ENCODE measurements around the gene ZNF549. TPM values are rescaled to one million over a fixed set of nuclear protein-coding genes. Genes with fewer than 3 reads are reported as not detected.

The ZNF549 gene
- 1.4 to 2.3 TPM (median 1.7 TPM) in 5 replicates for total RNA-seq (2022; extraction: Qiagen RNA extraction; ENCODE audit: low read depth)

DNA sequence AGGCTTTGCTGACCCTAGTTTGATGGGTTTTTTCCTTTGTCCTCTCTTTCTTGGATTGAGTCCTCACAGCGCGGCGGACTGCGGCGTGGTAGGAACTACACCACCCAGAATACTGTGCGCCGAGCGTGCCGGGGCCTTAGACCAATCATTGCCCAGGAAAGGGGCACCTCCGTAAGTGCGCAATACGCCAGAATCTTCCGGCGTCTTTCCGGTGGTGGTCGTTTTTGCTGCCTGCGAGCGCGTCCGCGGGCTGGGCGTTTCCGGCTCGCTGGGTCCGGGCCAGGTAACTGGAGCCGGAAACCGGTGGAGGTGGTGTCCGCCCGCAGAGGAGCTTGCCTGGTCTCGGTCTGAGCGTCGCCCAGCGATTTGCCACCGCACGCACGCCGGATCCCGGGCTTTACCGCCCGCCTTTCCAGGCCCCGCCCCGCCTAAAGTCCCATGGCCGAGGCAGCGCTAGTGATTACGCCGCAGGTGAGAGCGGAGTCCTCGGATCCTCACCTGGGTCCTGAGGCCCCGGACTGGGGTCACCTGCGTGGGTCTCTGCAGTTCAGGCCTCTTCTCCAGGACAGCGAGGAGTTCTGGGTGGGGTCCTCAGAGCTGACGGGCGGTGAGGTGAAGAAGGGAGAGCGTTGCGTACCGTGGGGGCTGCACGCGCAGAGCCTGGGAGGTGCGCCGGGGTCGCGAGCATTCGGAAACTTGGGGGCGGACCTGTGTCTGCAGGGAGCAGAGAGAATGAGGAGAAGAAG is at the start of gene ZNF549:
Gene ZNF549 (plus strand): TSS at position 221 of the 746 bp plus-strand sequence. CDS start 218 bp downstream, at position 439.

DNA sequence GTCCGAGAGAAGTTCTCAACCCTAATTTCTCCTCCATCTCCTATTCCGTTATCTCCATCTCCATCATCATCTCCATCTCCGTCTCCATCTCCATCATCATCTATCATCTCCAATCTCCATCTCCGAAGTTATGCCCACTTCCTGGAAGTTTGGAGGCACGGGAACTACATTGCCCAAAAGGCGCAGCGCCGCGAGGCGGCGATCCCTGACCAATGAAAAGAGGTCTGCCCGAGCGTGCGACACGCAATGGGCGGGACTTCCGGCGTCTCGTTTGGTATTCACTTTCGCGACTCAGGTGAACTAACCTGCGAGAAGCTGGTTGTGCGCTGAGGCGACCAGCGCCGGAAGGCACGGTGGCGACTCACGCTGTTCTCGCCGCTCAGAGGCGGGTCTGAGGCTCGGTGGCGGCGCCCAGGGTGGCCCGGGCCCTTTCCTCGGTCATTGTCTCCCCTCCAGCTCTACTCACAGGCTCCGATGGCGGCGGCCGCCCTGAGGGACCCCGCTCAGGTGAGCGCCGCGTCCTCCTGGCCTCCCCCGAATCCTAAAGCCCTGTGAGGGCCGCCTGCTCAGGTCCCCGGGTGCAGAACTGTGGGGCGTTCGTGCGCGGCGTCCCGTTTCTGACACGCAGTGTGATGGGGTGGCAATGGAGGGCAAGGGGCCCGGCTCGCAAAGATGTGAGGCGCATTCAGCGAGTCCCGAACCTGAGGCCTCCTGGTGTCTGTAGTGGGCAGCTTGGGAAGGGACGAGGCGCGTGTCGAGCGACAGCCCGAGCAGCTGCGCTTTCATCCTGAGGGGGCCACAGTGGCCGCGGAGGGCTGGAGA is 39.5 kb upstream of the ZNF549 start, which contains the start of gene ZNF419:
Gene ZNF419 (plus strand): TSS at position 274 of the 822 bp plus-strand sequence. CDS start 201 bp downstream, at position 475.

GRCh38 chr19:57499680-57500395 is 27.3 kb upstream of the ZNF549 start, which contains the start of gene ZNF773:
TSS of gene ZNF773 (plus strand) at chr19:57499938. CDS start at chr19:57500081, 143 bp downstream.

DNA sequence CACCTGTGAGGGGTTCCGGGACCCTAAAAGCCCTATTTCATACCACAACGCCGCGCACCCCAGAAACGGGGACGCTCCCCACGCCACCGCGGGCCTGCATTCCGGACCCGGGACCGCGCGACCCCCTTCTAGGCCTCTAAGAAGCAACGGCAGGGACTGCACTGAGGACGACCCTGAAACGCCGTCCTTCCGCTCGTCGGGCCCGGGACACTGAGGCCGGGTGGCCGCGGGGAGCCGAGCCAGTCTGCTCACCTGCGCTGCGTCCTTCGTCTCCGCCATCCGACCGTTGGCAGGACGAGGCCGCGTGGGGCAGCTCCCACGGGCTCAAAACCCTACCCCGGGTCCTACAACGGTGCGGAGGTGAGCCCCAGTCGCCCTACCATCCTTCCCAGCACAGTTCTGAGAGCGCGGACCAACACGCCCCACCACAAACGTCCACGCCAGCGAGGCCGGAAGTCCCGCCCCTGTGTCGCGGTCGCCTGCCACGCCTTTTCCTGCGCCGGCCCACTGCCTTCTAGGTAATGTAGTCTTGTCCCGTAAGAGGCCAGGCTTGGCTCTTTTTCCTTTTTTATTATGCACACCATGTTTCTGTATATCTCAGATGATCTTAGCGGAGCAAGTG is 32.4 kb downstream of the ZNF549 start, which contains the start of gene ZNF550:
Gene ZNF550 (minus strand): TSS at position 460 of the 622 bp plus-strand sequence. CDS start 181 bp downstream, at position 279.

GRCh38 chr19:57578487-57579205 is 51.5 kb downstream of the ZNF549 start, which contains the start of gene ZNF416:
TSS of gene ZNF416 (minus strand) at chr19:57578911. CDS start at chr19:57578704, 207 bp downstream.

DNA sequence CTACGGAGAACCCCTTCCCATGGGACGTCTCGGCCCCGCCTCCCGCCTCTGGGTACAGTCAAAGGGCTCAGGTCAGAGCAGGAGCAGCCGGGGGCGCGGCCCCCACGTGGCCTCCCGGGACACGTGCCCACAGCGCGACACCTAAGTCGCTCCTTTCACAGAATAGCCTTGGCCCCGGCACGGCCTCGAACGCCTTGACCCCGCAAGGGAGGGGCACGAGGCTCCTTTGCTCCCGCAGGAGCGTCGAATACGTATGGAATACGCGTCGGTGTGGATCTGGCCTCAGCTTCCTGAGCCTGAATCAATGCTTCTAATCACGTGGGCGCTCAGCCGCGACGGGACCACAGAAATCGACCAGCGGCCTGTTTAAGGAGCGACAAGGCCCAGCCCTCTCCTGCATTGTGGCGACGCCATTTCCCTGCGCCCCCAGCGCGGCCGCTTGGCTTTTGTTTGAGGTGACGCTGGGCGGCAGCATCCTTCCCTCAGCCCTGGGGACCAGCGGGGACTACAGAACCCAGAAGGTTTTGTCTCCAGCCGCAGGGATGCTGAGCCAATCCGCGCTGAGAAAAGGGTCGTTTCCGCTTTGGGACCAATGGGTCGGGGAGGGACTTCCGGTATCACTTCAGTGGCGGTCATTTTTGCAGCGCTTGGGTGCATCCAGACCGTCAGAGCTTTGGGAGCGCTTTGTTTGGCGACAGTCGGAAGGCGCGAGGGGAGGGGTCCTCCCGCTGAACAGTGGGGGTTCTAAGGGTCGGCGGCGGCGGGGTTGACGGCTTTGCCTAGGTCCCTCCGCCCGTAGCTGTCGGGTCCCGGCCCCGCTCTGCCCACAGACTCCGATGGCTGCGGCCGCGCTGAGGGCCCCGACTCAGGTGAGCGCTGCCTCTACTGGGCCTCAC is 56.6 kb downstream of the ZNF549 start, which contains the start of gene ZIK1:
Gene ZIK1 (plus strand): TSS at position 625 of the 896 bp plus-strand sequence. CDS start 212 bp downstream, at position 837.

DNA sequence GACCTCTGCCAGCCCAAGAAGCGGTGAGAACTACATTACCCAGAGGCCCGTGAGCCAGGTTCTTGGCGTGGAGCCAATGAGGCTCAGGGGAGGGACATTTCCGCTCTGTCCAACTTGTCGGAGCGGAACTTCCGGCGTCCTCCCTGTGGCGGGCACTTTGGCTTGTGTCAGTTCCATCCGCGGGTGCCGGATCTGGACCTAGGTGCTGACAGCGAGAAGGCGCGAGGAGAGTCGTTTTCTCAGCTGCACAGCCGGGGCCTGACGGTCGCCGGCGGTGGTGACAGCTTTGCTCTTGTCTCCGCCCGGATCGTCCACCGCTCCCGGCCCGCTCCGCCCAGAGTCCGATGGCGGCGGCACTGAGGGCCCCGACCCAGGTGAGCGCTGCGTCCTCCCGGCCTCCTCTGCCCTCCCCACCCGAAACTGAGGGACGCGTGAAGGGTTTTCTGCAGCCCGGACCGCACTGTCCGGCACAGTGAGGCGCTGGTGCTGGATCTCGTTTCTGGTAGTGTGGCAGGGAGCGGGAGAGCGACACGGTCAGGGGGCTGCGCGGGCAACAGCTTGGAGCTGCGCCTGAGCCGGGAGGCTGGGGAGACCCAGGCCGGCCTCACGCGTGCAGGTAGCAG is 72.7 kb downstream of the ZNF549 start, which contains the start of gene ZNF530:
Gene ZNF530 (plus strand): TSS at position 125 of the 623 bp plus-strand sequence. CDS start 4,461 bp downstream, outside the sequence.

Other genes with a start within 250 kb of the ZNF549 start
- gene ZNF460, start 246.9 kb upstream of the ZNF549 start, total RNA-seq (2022; extraction: Qiagen RNA extraction; ENCODE audit: low read depth) = 0.82 to 1.4 TPM (median 1.1 TPM) in 5 replicates
- gene ZNF543, start 206.9 kb upstream of the ZNF549 start, total RNA-seq (2022; extraction: Qiagen RNA extraction; ENCODE audit: low read depth) = 1.5 to 2.2 TPM (median 1.6 TPM) in 5 replicates
- 1.9 to 2.4 TPM (median 2.1 TPM) in 5 replicates for gene ZNF304, start 176.1 kb upstream of the ZNF549 start, total RNA-seq (2022; extraction: Qiagen RNA extraction; ENCODE audit: low read depth)
- 14.3 to 16.1 TPM (median 15.7 TPM) in 5 replicates for gene TRAPPC2B, start 163.8 kb upstream of the ZNF549 start, total RNA-seq (2022; extraction: Qiagen RNA extraction; ENCODE audit: low read depth)
- 1.1 to 1.9 TPM (median 1.5 TPM) in 5 replicates for gene ZNF547, start 163.8 kb upstream of the ZNF549 start, total RNA-seq (2022; extraction: Qiagen RNA extraction; ENCODE audit: low read depth)
- gene ZNF548, start 137.5 kb upstream of the ZNF549 start, total RNA-seq (2022; extraction: Qiagen RNA extraction; ENCODE audit: low read depth) = 4.0 to 4.7 TPM (median 4.4 TPM) in 5 replicates
- 4.2 to 6.8 TPM (median 4.7 TPM) in 5 replicates for gene ZNF17, start 116.2 kb upstream of the ZNF549 start, total RNA-seq (2022; extraction: Qiagen RNA extraction; ENCODE audit: low read depth)
- 15.2 to 17.6 TPM (median 16.7 TPM) in 5 replicates for gene ZNF749, start 92.0 kb upstream of the ZNF549 start, total RNA-seq (2022; extraction: Qiagen RNA extraction; ENCODE audit: low read depth)
- 0.03 to 0.06 TPM (median 0.05 TPM) in 3 of 5 replicates, not detected in the others for gene VN1R1, start 70.2 kb upstream of the ZNF549 start, total RNA-seq (2022; extraction: Qiagen RNA extraction; ENCODE audit: low read depth)
- gene ZNF772, start 49.8 kb upstream of the ZNF549 start, total RNA-seq (2022; extraction: Qiagen RNA extraction; ENCODE audit: low read depth) = 1.3 to 1.8 TPM (median 1.5 TPM) in 5 replicates
- gene ZNF419, start 39.6 kb upstream of the ZNF549 start, total RNA-seq (2022; extraction: Qiagen RNA extraction; ENCODE audit: low read depth) = 6.3 to 7.1 TPM (median 6.7 TPM) in 5 replicates
- gene ZNF773, start 27.4 kb upstream of the ZNF549 start, total RNA-seq (2022; extraction: Qiagen RNA extraction; ENCODE audit: low read depth) = 4.6 to 6.0 TPM (median 4.9 TPM) in 5 replicates
- 3.0 to 4.3 TPM (median 3.8 TPM) in 5 replicates for gene ZNF550, start 32.5 kb downstream of the ZNF549 start, total RNA-seq (2022; extraction: Qiagen RNA extraction; ENCODE audit: low read depth)
- 4.0 to 4.9 TPM (median 4.6 TPM) in 5 replicates for gene ZNF416, start 51.6 kb downstream of the ZNF549 start, total RNA-seq (2022; extraction: Qiagen RNA extraction; ENCODE audit: low read depth)
- gene ZIK1, start 56.8 kb downstream of the ZNF549 start, total RNA-seq (2022; extraction: Qiagen RNA extraction; ENCODE audit: low read depth) = not detected in 5 replicates
- 4.6 to 5.5 TPM (median 4.9 TPM) in 5 replicates for gene ZNF530, start 72.5 kb downstream of the ZNF549 start, total RNA-seq (2022; extraction: Qiagen RNA extraction; ENCODE audit: low read depth)
- 6.6 to 9.0 TPM (median 8.3 TPM) in 5 replicates for gene ZNF134, start 86.9 kb downstream of the ZNF549 start, total RNA-seq (2022; extraction: Qiagen RNA extraction; ENCODE audit: low read depth)
- gene ZNF211, start 105.8 kb downstream of the ZNF549 start, total RNA-seq (2022; extraction: Qiagen RNA extraction; ENCODE audit: low read depth) = 5.2 to 6.6 TPM (median 6.4 TPM) in 5 replicates
- gene ZSCAN4, start 141.6 kb downstream of the ZNF549 start, total RNA-seq (2022; extraction: Qiagen RNA extraction; ENCODE audit: low read depth) = not detected in 5 replicates
- 4.6 to 6.3 TPM (median 5.4 TPM) in 5 replicates for gene ZNF551, start 154.6 kb downstream of the ZNF549 start, total RNA-seq (2022; extraction: Qiagen RNA extraction; ENCODE audit: low read depth)
- gene ZNF154, start 181.8 kb downstream of the ZNF549 start, total RNA-seq (2022; extraction: Qiagen RNA extraction; ENCODE audit: low read depth) = not detected in 5 replicates
- gene ZNF671, start 200.3 kb downstream of the ZNF549 start, total RNA-seq (2022; extraction: Qiagen RNA extraction; ENCODE audit: low read depth) = 0.78 to 1.0 TPM (median 0.82 TPM) in 5 replicates
- gene ZNF776, start 219.5 kb downstream of the ZNF549 start, total RNA-seq (2022; extraction: Qiagen RNA extraction; ENCODE audit: low read depth) = 6.1 to 6.9 TPM (median 6.3 TPM) in 5 replicates
- 6.4 to 7.9 TPM (median 7.0 TPM) in 5 replicates for gene ZNF586, start 242.3 kb downstream of the ZNF549 start, total RNA-seq (2022; extraction: Qiagen RNA extraction; ENCODE audit: low read depth)